ENCODE data around the gene PDS5A. TPM values are rescaled to one million over a fixed set of nuclear protein-coding genes. Genes with fewer than 3 reads are reported as not detected.

PDS5A gene
- total and polyA plus RNA-seq, 2 donors from 2014 or later: 13.1 to 59.8 TPM

DNA sequence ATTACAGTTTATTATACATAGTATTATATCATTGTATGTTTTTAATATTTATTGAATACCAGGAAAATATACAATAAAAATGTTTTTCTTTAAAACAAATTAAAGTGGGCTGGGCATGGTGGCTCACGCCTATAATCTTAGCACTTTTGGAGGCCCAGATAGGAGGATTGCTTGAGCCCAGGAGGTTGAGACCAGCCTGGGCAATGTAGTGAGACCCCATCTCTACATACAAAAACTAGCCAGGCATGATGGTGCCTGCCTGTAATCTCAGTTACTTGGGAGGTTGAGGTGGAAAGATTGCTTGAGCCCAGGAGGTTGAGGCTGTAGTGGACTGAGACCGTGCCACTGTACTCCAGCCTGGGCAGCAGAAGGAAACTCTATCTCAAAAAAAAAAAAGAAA, 38.3 kb upstream of the PDS5A start:
- no peaks in the 10 kb centered on the region for H3K27me3 ChIP-seq (ENCODE audit: control insufficient read depth, insufficient read depth, low read length)
- intact Hi-C loops (cut with DNase I): no loop called here
- TF ChIP-seq, protein P1, sequence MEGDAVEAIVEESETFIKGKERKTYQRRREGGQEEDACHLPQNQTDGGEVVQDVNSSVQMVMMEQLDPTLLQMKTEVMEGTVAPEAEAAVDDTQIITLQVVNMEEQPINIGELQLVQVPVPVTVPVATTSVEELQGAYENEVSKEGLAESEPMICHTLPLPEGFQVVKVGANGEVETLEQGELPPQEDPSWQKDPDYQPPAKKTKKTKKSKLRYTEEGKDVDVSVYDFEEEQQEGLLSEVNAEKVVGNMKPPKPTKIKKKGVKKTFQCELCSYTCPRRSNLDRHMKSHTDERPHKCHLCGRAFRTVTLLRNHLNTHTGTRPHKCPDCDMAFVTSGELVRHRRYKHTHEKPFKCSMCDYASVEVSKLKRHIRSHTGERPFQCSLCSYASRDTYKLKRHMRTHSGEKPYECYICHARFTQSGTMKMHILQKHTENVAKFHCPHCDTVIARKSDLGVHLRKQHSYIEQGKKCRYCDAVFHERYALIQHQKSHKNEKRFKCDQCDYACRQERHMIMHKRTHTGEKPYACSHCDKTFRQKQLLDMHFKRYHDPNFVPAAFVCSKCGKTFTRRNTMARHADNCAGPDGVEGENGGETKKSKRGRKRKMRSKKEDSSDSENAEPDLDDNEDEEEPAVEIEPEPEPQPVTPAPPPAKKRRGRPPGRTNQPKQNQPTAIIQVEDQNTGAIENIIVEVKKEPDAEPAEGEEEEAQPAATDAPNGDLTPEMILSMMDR (IDR thresholded peaks at IDR 0.05; ENCODE audit: borderline replicate concordance, extremely low read depth, insufficient read depth): no peak
- no peak overlapping the region for H3K9ac ChIP-seq (ENCODE audit: low read length in 3 of 3)
- H3K4me1 ChIP-seq (ENCODE audit: control insufficient read depth in 2 of 3, insufficient read depth in 2 of 3, low read depth in 1 of 3, low read length in 3 of 3): no peaks in the 10 kb centered on the region
- no peak overlapping the region for H3K27ac ChIP-seq (ENCODE audit: low read depth in 2 of 2, low read length in 2 of 2)
- no peak for FAIRE-seq
- H3K4me3 ChIP-seq (ENCODE audit: low read length in 3 of 3): no peak overlapping the region
- DNase-seq: no peak
- no peaks in the 10 kb centered on the region for H3K36me3 ChIP-seq (ENCODE audit: control insufficient read depth in 2 of 3, insufficient read depth in 3 of 3, low read length in 3 of 3)
- no peaks in the 10 kb centered on the region for H3K9me3 ChIP-seq (ENCODE audit: control insufficient read depth in 2 of 3, insufficient read depth in 1 of 3, low read length in 3 of 3)

DNA sequence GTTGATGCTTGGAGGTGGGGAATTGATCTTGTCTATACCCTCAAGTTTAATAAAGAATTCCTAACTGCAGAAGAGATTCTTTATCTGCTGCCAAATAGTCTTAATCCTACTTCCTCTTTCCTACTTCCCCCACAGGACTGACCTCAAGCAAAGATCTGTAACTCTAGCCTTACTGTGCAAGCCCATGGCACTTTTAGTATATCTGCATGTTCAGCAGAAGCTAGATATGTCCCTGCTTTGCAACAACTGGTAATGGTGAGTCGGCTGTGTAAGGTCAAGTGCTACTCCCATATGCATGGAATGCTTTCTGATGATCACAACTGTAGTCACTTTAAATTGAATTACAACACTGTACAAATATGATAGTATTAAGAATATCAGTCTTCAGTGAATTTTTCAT, 26.3 kb upstream of the PDS5A start:
- H3K9ac ChIP-seq (ENCODE audit: low read length in 3 of 3): no peak overlapping the region
- H3K27me3 ChIP-seq (ENCODE audit: control insufficient read depth, insufficient read depth, low read length): no peaks in the 10 kb centered on the region
- FAIRE-seq (no peak), DNase-seq (no peak)
- no peaks in the 10 kb centered on the region for H3K4me1 ChIP-seq (ENCODE audit: control insufficient read depth in 2 of 3, insufficient read depth in 2 of 3, low read depth in 1 of 3, low read length in 3 of 3)
- intact Hi-C loops (cut with DNase I): no loop called here
- no peak overlapping the region for H3K4me3 ChIP-seq (ENCODE audit: low read length in 3 of 3)
- TF ChIP-seq, protein P1 (IDR thresholded peaks at IDR 0.05; ENCODE audit: borderline replicate concordance, extremely low read depth, insufficient read depth): no peak
- no peak overlapping the region for H3K27ac ChIP-seq (ENCODE audit: low read depth in 2 of 2, low read length in 2 of 2)
- no peaks in the 10 kb centered on the region for H3K36me3 ChIP-seq (ENCODE audit: control insufficient read depth in 2 of 3, insufficient read depth in 3 of 3, low read length in 3 of 3)
- no peaks in the 10 kb centered on the region for H3K9me3 ChIP-seq (ENCODE audit: control insufficient read depth in 2 of 3, insufficient read depth in 1 of 3, low read length in 3 of 3)

DNA sequence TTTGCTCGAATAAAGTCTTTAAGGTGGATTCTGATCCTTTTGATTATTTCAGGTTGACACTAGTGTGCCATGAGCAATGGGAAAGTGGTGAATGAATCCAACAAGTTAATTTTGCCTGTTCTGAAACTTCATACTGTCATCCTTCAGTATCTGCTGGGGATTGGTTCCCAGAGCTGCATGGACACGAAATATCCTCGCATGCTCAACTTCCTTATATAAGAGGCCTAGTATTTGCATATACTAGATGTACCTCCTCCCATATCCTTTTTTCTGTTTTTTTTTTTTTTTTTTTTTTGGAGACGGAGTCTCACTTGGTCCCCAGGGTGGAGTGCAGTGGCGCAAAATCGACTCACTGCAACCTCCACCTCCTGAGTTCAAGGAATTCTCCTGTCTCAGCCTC, 23.0 kb upstream of the PDS5A start:
- TF ChIP-seq, protein P1 (IDR thresholded peaks at IDR 0.05; ENCODE audit: borderline replicate concordance, extremely low read depth, insufficient read depth): no peak
- Histone ChIP-seq H3K4me1 (ENCODE audit: control insufficient read depth in 2 of 3, insufficient read depth in 2 of 3, low read depth in 1 of 3, low read length in 3 of 3) (no peaks in the 10 kb centered on the region), H3K9ac (ENCODE audit: low read length in 3 of 3) (no peak overlapping the region), H3K27ac (ENCODE audit: low read depth in 2 of 2, low read length in 2 of 2) (no peak overlapping the region), H3K4me3 (ENCODE audit: low read length in 3 of 3) (no peak overlapping the region), H3K36me3 (ENCODE audit: control insufficient read depth in 2 of 3, insufficient read depth in 3 of 3, low read length in 3 of 3) (no peaks in the 10 kb centered on the region), H3K27me3 (ENCODE audit: control insufficient read depth, insufficient read depth, low read length) (no peaks in the 10 kb centered on the region), H3K9me3 (ENCODE audit: control insufficient read depth in 2 of 3, insufficient read depth in 1 of 3, low read length in 3 of 3) (no peaks in the 10 kb centered on the region)
- FAIRE-seq: no peak
- intact Hi-C loops (cut with DNase I): no loop called here
- no peak for DNase-seq

DNA sequence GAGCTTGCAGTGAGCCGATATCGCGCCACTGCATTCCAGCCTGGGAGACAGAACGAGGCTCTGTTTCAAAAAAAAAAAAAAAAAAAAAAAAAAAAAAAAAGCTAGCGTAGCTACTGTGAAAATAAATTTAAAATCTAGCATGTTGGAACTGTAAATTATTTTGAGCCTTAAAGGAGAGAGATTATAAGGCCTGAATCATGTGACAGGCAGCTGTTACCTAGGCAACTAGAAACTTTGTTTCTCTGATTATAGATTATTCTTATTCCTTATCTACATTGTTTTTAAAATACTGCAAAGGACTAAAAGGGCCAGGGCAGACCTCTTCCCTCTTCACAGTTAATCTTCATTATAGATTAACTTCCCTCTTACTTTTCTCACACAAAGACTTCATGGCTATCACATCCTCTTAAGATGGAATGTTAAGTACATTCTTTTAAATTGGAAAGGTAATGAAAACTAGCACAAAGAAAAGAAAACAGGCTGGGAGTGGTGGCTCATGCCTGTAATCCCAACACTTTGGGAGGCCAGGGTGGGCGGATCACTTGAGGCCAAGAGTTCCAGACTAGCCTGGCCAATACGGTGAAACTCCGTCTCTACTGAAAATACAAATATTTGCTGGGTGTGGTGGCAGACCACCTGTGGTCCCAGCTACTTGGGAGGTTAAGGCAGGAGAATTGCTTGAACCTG, 21.1 kb upstream of the PDS5A start:
- FAIRE-seq (no peak), DNase-seq (peak in 2 of 5 donors; percentile 34 to 37)
- H3K4me3 ChIP-seq (ENCODE audit: low read length in 3 of 3): no peak overlapping the region
- H3K27ac ChIP-seq (ENCODE audit: low read depth in 2 of 2, low read length in 2 of 2): no peak overlapping the region
- no peak overlapping the region for H3K9ac ChIP-seq (ENCODE audit: low read length in 3 of 3)
- no peaks in the 10 kb centered on the region for H3K36me3 ChIP-seq (ENCODE audit: control insufficient read depth in 2 of 3, insufficient read depth in 3 of 3, low read length in 3 of 3)
- no peaks in the 10 kb centered on the region for H3K27me3 ChIP-seq (ENCODE audit: control insufficient read depth, insufficient read depth, low read length)
- intact Hi-C loops (cut with DNase I): no loop called here
- H3K4me1 ChIP-seq (ENCODE audit: control insufficient read depth in 2 of 3, insufficient read depth in 2 of 3, low read depth in 1 of 3, low read length in 3 of 3): no peaks in the 10 kb centered on the region
- TF ChIP-seq, protein P1 (IDR thresholded peaks at IDR 0.05; ENCODE audit: borderline replicate concordance, extremely low read depth, insufficient read depth): no peak
- no peaks in the 10 kb centered on the region for H3K9me3 ChIP-seq (ENCODE audit: control insufficient read depth in 2 of 3, insufficient read depth in 1 of 3, low read length in 3 of 3)

Measured in kidney (tissue), 14 donors.